ENCODE measurements around the gene SLC3A2.

DNA sequence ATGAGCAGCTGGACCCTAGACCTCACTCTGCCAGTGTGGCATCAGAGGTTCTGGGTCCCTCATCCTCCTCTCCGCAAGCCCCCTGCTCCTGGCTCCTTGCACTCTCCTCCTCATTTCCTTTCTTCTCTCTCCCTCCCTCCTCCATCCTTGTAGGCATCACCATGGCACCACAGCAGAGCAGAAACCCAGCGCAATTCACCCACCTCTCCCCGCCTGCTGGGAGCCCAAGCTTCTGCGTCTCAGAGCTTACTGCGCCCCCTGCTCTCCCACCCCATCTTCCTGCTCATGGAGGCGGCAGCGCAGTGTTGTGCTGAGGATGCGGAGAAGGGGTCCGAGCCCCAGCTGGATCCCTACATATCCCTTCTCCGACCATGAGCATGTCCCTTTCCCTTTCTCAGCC, 38.8 kb downstream of the SLC3A2 start:
- TF ChIP-seq, protein P1, sequence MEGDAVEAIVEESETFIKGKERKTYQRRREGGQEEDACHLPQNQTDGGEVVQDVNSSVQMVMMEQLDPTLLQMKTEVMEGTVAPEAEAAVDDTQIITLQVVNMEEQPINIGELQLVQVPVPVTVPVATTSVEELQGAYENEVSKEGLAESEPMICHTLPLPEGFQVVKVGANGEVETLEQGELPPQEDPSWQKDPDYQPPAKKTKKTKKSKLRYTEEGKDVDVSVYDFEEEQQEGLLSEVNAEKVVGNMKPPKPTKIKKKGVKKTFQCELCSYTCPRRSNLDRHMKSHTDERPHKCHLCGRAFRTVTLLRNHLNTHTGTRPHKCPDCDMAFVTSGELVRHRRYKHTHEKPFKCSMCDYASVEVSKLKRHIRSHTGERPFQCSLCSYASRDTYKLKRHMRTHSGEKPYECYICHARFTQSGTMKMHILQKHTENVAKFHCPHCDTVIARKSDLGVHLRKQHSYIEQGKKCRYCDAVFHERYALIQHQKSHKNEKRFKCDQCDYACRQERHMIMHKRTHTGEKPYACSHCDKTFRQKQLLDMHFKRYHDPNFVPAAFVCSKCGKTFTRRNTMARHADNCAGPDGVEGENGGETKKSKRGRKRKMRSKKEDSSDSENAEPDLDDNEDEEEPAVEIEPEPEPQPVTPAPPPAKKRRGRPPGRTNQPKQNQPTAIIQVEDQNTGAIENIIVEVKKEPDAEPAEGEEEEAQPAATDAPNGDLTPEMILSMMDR (IDR thresholded peaks at IDR 0.05): no peak
- TF ChIP-seq POLR2A (IDR thresholded peaks at IDR 0.05) (no peak), EP300 (IDR thresholded peaks at IDR 0.05) (no peak)
